ENCODE data around the gene IL1RAPL1. TPM values are rescaled to one million over a fixed set of nuclear protein-coding genes. Genes with fewer than 3 reads are reported as not detected.

The IL1RAPL1 gene
- total RNA-seq, 1 donor from 2014 or later: not detected

GRCh38 chrX:29691044-29691443 lies 1103.8 kb downstream of the IL1RAPL1 start:
- DNase-seq (ENCODE audit: low read depth): no peak
- H3K27me3 ChIP-seq (ENCODE audit: control insufficient read depth, insufficient read depth, low read length): no peaks in the 10 kb centered on the region
- no peak overlapping the region for H3K4me3 ChIP-seq (ENCODE audit: low read depth, low read length)
- no peaks in the 10 kb centered on the region for H3K36me3 ChIP-seq (ENCODE audit: control insufficient read depth, insufficient read depth, low read length)
- TF ChIP-seq, protein P1, sequence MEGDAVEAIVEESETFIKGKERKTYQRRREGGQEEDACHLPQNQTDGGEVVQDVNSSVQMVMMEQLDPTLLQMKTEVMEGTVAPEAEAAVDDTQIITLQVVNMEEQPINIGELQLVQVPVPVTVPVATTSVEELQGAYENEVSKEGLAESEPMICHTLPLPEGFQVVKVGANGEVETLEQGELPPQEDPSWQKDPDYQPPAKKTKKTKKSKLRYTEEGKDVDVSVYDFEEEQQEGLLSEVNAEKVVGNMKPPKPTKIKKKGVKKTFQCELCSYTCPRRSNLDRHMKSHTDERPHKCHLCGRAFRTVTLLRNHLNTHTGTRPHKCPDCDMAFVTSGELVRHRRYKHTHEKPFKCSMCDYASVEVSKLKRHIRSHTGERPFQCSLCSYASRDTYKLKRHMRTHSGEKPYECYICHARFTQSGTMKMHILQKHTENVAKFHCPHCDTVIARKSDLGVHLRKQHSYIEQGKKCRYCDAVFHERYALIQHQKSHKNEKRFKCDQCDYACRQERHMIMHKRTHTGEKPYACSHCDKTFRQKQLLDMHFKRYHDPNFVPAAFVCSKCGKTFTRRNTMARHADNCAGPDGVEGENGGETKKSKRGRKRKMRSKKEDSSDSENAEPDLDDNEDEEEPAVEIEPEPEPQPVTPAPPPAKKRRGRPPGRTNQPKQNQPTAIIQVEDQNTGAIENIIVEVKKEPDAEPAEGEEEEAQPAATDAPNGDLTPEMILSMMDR (IDR thresholded peaks at IDR 0.05; ENCODE audit: insufficient read depth, low read length, severe bottlenecking): no peak
- FAIRE-seq: no peak

GRCh38 chrX:29693912-29694311 lies 1106.7 kb downstream of the IL1RAPL1 start:
- Histone ChIP-seq H3K4me3 (ENCODE audit: low read depth, low read length) (no peak overlapping the region), H3K27me3 (ENCODE audit: control insufficient read depth, insufficient read depth, low read length) (no peaks in the 10 kb centered on the region), H3K36me3 (ENCODE audit: control insufficient read depth, insufficient read depth, low read length) (no peaks in the 10 kb centered on the region)
- no peak for FAIRE-seq
- DNase-seq (ENCODE audit: low read depth): no peak
- TF ChIP-seq, protein P1 (IDR thresholded peaks at IDR 0.05; ENCODE audit: insufficient read depth, low read length, severe bottlenecking): no peak

- FAIRE-seq: no peak
These were observed 1112.0 kb downstream of the IL1RAPL1 start for GRCh38 chrX:29699239-29699638.

GRCh38 chrX:29707088-29707487 lies 1119.8 kb downstream of the IL1RAPL1 start:
- Histone ChIP-seq H3K27me3 (ENCODE audit: control insufficient read depth, insufficient read depth, low read length) (no peaks in the 10 kb centered on the region), H3K4me3 (ENCODE audit: low read depth, low read length) (no peak overlapping the region), H3K36me3 (ENCODE audit: control insufficient read depth, insufficient read depth, low read length) (no peaks in the 10 kb centered on the region)
- DNase-seq (ENCODE audit: low read depth) (no peak), FAIRE-seq (no peak)
- TF ChIP-seq, protein P1 (IDR thresholded peaks at IDR 0.05; ENCODE audit: insufficient read depth, low read length, severe bottlenecking): no peak

More at GRCh38 chrX:29699239-29699638, 1112.0 kb downstream of the IL1RAPL1 start:
- Histone ChIP-seq H3K27me3 (ENCODE audit: control insufficient read depth, insufficient read depth, low read length) (no peaks in the 10 kb centered on the region), H3K36me3 (ENCODE audit: control insufficient read depth, insufficient read depth, low read length) (no peaks in the 10 kb centered on the region), H3K4me3 (ENCODE audit: low read depth, low read length) (no peak overlapping the region)
- TF ChIP-seq, protein P1 (IDR thresholded peaks at IDR 0.05; ENCODE audit: insufficient read depth, low read length, severe bottlenecking): no peak
- DNase-seq (ENCODE audit: low read depth): no peak

- no peaks in the 10 kb centered on the region for H3K27me3 ChIP-seq (ENCODE audit: control insufficient read depth, insufficient read depth, low read length)
- H3K36me3 ChIP-seq (ENCODE audit: control insufficient read depth, insufficient read depth, low read length): no peaks in the 10 kb centered on the region
- DNase-seq (ENCODE audit: low read depth) (no peak), FAIRE-seq (no peak)
- TF ChIP-seq, protein P1 (IDR thresholded peaks at IDR 0.05; ENCODE audit: insufficient read depth, low read length, severe bottlenecking): no peak
- no peak overlapping the region for H3K4me3 ChIP-seq (ENCODE audit: low read depth, low read length)
These were observed 1133.9 kb downstream of the IL1RAPL1 start for GRCh38 chrX:29721152-29721551.

- H3K27me3 ChIP-seq (ENCODE audit: control insufficient read depth, insufficient read depth, low read length): no peaks in the 10 kb centered on the region
- no peak for DNase-seq (ENCODE audit: low read depth)
- TF ChIP-seq, protein P1 (IDR thresholded peaks at IDR 0.05; ENCODE audit: insufficient read depth, low read length, severe bottlenecking): no peak
- H3K36me3 ChIP-seq (ENCODE audit: control insufficient read depth, insufficient read depth, low read length): no peaks in the 10 kb centered on the region
- no peak for FAIRE-seq
- no peak overlapping the region for H3K4me3 ChIP-seq (ENCODE audit: low read depth, low read length)
These were observed 1137.1 kb downstream of the IL1RAPL1 start for GRCh38 chrX:29724316-29724715.

Measured in bronchial epithelial cell (primary cell).